Measurements from ENCODE around the gene GPRIN3.

DNA sequence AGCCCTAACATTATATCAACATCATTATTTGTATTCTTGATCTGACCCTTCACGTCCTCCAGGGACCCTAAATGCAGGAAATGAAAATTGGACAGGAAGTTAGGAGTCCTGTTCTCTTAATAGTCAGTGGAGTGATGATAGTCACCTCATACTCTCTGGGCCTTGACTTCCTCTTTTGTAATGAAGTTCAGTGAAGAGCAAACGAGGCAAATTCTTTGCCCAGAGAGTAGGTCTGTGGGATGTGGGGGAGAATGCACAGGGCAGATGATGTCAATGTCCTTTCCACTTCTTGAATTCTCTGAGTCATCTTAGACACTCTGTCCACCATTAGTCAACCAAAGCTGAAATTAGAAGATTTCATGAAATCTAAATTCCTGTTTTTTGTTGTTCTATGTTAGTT is 17.1 kb upstream of the GPRIN3 start:
- TF ChIP-seq, protein P1, sequence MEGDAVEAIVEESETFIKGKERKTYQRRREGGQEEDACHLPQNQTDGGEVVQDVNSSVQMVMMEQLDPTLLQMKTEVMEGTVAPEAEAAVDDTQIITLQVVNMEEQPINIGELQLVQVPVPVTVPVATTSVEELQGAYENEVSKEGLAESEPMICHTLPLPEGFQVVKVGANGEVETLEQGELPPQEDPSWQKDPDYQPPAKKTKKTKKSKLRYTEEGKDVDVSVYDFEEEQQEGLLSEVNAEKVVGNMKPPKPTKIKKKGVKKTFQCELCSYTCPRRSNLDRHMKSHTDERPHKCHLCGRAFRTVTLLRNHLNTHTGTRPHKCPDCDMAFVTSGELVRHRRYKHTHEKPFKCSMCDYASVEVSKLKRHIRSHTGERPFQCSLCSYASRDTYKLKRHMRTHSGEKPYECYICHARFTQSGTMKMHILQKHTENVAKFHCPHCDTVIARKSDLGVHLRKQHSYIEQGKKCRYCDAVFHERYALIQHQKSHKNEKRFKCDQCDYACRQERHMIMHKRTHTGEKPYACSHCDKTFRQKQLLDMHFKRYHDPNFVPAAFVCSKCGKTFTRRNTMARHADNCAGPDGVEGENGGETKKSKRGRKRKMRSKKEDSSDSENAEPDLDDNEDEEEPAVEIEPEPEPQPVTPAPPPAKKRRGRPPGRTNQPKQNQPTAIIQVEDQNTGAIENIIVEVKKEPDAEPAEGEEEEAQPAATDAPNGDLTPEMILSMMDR (conservative IDR thresholded peaks at IDR 0.05): no peak
- no peak for TF ChIP-seq ZFX (IDR thresholded peaks at IDR 0.05)
